Activated naive CD4-positive, alpha-beta T cell treated with anti-CD3 and anti-CD28 coated beads, Interleukin-2, amount 10 ng/mL, durations not matched to agents 7 days and 5 days (primary cell): ENCODE results near the gene PPARG.
"Not testable (repeated sequence)": the region's sequence is repeated elsewhere in the genome, so short reads cannot be mapped to it uniquely, and the experiment has no call there.

ENCODE experiments used
- CTCF ChIA-PET: fragments of 350-600 bp; sonication (Branson Sonifier 250); formaldehyde crosslinking; loops from one replicate; lab custom pipeline; 2021; ENCODE audit warnings: antibody characterized with exemption; lab: Charles Lee
- DNase-seq: peaks from one replicate; pipeline ENCODE4 v3.0.0-alpha.2; 2020
- H3K27ac Mint-ChIP-seq: one replicate; pipeline ENCODE4 v1.8.0; 2021; ENCODE audit warnings: mild to moderate bottlenecking, moderate library complexity, mixed read lengths
- H3K27me3 Mint-ChIP-seq: one replicate; pipeline ENCODE4 v1.8.0; 2021; ENCODE audit warnings: mild to moderate bottlenecking, mixed read lengths
- H3K36me3 Mint-ChIP-seq: one replicate; pipeline ENCODE4 v1.8.0; 2021; ENCODE audit warnings: mixed read lengths
- H3K4me1 Mint-ChIP-seq: one replicate; pipeline ENCODE4 v1.8.0; 2021; ENCODE audit warnings: mixed read lengths
- H3K4me3 Mint-ChIP-seq: one replicate; pipeline ENCODE4 v1.8.0; 2021; ENCODE audit warnings: mild to moderate bottlenecking, moderate library complexity, mixed read lengths
- H3K9me3 Mint-ChIP-seq: one replicate; pipeline ENCODE4 v1.8.0; 2021; ENCODE audit warnings: mixed read lengths

PPARG gene

DNA sequence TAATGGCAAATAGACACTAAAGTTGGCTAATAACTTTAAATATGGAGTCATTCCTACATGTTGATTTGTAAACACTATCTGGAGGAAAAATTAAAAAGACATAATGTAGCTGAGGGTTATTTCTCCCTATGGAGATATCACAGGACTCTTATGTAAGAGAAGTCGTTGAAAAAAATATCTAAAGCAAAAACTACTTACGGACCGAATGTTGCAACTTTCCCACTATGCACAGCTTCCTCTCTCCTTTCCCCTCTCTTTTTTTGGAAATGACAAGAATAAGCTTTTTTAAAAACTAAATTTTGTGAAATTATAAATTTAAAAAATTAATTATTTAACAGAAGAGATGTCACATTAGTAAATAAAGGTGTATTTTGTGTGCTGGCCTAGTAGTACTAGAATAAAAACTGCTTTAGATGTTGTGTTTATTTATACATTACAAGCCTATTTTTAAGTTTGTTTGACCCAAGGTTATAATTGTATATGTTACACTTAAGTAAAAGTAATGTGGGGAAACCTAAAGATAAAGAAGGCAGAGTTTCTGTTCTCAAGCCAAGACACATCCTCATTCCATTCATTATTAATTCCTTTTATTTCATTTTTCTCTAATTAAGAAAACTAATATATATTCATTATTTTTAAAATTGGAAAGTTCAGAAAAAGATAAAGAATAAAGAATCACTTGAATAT lies 20.7 kb upstream of the PPARG start:
- DNase-seq = no peak
- H3K27ac Mint-ChIP-seq = no peak overlapping the region
- no peaks in the 10 kb centered on the region for H3K36me3 Mint-ChIP-seq
- no peaks in the 10 kb centered on the region for H3K4me1 Mint-ChIP-seq
- peaks cover 18% of the 10 kb centered on the region for H3K27me3 Mint-ChIP-seq
- CTCF ChIA-PET = no interaction called here
- no peak overlapping the region for H3K4me3 Mint-ChIP-seq
- H3K9me3 Mint-ChIP-seq = no peaks in the 10 kb centered on the region

DNA sequence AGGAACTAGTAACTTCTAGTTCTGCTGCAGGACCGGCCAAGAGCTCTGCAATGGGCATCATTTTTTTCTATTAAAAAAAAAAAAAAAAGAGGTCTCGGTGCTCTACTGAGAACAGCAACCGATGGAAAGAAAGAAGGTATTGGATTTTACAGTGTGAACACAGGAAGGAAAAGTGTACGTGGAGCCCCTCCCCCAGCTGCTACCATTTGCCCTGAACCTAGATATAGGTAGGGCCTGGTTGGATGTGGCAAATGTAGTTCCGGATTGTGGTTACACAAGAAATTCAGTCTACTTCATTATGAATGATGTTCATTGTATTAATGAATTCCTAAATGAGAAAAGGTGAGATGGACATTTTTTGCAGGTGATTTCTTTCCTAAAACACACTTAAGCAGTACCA lies 17.9 kb upstream of the PPARG start:
- CTCF ChIA-PET = no interaction called here
- Mint-ChIP-seq H3K27ac (no peak overlapping the region), H3K4me1 (no peaks in the 10 kb centered on the region), H3K36me3 (no peaks in the 10 kb centered on the region), H3K4me3 (no peak overlapping the region), H3K9me3 (no peaks in the 10 kb centered on the region), H3K27me3 (peaks cover 16% of the 10 kb centered on the region)
- no peak for DNase-seq

DNA sequence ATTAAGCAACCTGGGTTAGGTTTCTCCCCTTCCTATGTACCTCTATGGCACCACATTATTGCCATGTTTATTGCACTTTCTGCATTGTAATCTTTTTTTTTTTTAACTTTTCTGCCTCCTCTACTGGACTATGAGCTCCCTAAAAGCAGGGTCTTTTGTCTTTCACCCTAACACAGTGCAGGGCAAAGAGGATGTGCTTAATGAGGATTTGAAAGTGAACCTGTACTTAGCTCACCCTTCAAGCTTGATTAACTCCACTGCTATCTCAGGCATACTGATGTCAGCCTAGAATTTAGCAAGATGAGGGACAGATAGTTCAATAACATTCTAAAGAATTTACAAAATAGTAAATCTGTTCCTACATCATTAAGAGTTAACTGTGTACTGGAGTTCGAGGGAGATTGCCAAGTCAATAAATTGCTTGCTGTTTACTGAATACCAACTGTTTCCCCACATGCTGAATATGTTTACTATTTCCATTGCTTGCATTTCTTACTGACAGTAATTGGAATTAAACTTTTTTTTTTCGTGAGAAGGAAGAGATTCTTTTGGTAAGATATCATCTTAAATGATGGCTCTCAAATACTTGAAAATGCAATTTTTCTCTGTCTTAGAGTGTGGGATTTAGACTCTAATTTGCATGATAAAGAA lies 15.7 kb upstream of the PPARG start:
- H3K27ac Mint-ChIP-seq = no peak overlapping the region
- H3K4me1 Mint-ChIP-seq = no peaks in the 10 kb centered on the region
- no peak overlapping the region for H3K4me3 Mint-ChIP-seq
- H3K36me3 Mint-ChIP-seq = no peaks in the 10 kb centered on the region
- peaks cover 18% of the 10 kb centered on the region for H3K27me3 Mint-ChIP-seq
- CTCF ChIA-PET = no interaction called here
- no peak for DNase-seq
- H3K9me3 Mint-ChIP-seq = no peaks in the 10 kb centered on the region

GRCh38 chr3:12275974-12276650 lies 12.8 kb upstream of the PPARG start:
- Mint-ChIP-seq H3K36me3 (no peaks in the 10 kb centered on the region), H3K9me3 (no peaks in the 10 kb centered on the region), H3K27me3 (peaks cover 21% of the 10 kb centered on the region), H3K27ac (no peak overlapping the region), H3K4me3 (no peak overlapping the region), H3K4me1 (no peaks in the 10 kb centered on the region)
- no peak for DNase-seq
- CTCF ChIA-PET = no interaction called here

- H3K4me1 Mint-ChIP-seq, DNase-seq, CTCF ChIA-PET, H3K27ac Mint-ChIP-seq, H3K9me3 Mint-ChIP-seq, H3K36me3 Mint-ChIP-seq, H3K4me3 Mint-ChIP-seq: not testable (repeated sequence)
- H3K27me3 Mint-ChIP-seq = peaks cover 14% of the 10 kb centered on the region
Observed at GRCh38 chr3:12276827-12277226, 12.0 kb upstream of the PPARG start.

DNA sequence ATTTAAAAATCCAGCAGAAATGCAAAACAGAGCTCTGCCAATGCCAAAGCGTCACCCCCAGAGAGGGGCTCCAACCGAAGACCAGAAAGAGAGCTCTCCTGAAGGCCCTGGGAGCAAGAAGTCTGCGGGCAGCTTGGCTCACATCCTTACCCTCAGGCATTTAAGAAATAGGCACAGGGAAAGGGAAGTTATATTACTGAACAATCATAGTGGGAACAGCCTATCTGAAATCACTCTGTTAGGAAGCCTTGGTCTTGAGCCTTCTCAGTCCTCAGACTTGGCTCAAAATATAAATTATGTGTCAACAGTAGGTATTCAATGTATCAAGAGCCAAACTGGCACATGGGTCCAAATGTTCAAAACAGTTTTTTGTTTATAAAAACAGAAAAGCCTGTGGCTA lies 10.3 kb upstream of the PPARG start:
- Mint-ChIP-seq H3K4me3 (no peak overlapping the region), H3K27me3 (peaks cover 13% of the 10 kb centered on the region), H3K4me1 (no peaks in the 10 kb centered on the region), H3K9me3 (no peaks in the 10 kb centered on the region), H3K27ac (no peak overlapping the region), H3K36me3 (no peaks in the 10 kb centered on the region)
- CTCF ChIA-PET = no interaction called here
- no peak for DNase-seq

DNA sequence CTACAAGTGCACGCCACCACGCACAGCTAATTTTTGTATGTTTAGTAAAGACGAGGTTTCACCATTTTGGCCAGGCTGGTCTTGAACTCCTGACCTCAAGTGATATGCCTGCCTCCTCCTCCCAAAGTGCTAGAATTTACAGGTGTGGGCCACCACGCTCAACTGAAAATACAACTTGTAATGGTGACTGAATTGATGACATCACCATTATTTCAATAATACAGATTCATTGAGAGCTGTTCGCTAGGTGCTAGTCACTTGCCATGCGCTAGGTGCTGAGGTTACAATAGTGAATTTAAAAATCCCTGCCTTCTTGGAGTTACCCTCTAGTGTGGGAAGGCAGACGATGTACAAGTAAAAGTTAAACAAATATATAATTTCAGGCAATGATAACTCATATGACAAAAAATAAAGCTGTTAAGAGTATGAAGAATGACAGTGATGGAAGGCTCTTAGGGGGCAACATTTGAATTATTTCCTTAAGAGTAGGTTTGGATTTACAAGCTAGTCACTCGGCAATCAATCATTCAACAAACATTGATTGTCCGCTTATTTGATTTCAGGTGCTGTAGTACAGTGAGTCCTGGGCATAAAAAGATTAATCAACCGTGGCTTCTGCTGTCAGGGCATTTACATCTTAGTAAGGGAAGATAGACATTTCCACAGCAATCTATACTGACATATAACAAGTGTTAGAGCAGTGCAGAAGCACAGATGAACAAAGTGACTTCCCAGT lies 9.1 kb upstream of the PPARG start:
- DNase-seq = no peak
- H3K9me3 Mint-ChIP-seq = no peaks in the 10 kb centered on the region
- no peak overlapping the region for H3K4me3 Mint-ChIP-seq
- H3K27ac Mint-ChIP-seq = no peak overlapping the region
- peaks cover 14% of the 10 kb centered on the region for H3K27me3 Mint-ChIP-seq
- CTCF ChIA-PET = no interaction called here
- H3K36me3 Mint-ChIP-seq = no peaks in the 10 kb centered on the region
- H3K4me1 Mint-ChIP-seq = no peaks in the 10 kb centered on the region

DNA sequence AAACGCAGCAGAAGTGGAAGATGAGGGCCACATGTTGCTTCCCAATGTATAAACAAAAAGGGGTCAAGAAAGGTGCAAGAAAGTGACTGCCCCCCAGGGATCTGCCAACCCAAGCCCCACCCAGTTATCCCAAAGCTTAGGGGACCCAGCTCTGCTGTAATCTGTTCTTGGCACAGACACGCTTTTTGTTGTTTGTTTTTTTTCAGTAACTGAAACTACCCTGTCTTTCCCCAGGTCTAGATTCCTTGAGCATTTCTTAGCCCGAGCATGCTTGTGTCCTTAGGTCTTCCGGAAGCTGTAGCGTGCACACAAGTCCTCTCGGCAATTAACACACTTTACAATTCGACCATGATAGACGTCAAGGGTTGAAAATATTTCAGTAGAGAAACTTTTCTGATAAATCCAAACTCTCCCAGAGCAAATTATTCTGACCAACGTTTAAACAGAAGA lies 8.5 kb upstream of the PPARG start:
- CTCF ChIA-PET = no interaction called here
- no peaks in the 10 kb centered on the region for H3K4me1 Mint-ChIP-seq
- H3K9me3 Mint-ChIP-seq = no peaks in the 10 kb centered on the region
- H3K4me3 Mint-ChIP-seq = no peak overlapping the region
- H3K27ac Mint-ChIP-seq = no peak overlapping the region
- H3K27me3 Mint-ChIP-seq = peaks cover 20% of the 10 kb centered on the region
- DNase-seq = no peak
- H3K36me3 Mint-ChIP-seq = no peaks in the 10 kb centered on the region

DNA sequence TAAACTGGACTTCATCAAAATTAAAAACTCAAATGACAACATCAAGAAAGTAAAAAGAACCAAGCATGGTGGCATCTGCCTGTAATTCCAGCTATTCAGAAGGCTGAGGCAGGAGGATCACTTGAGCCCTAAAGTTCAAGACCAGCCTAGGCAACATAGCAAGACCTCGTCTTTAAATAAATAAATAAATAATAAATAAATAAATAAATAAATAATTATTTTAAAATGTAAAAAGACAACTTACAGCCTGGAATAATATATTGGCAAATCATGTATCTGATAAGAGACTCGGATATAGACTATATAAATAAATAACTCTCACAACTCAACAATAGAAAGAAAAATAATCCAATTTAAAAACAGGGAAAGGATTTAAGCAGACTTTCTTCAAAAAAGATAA lies 4.3 kb upstream of the PPARG start:
- no peaks in the 10 kb centered on the region for H3K9me3 Mint-ChIP-seq
- CTCF ChIA-PET = no interaction called here
- H3K36me3 Mint-ChIP-seq = no peaks in the 10 kb centered on the region
- H3K4me1 Mint-ChIP-seq = peaks cover 4% of the 10 kb centered on the region
- H3K27me3 Mint-ChIP-seq = peaks cover 50% of the 10 kb centered on the region
- no peak for DNase-seq
- no peak overlapping the region for H3K4me3 Mint-ChIP-seq
- H3K27ac Mint-ChIP-seq = no peak overlapping the region

GRCh38 chr3:12285003-12285555 lies 3.8 kb upstream of the PPARG start:
- no peak for DNase-seq
- no peaks in the 10 kb centered on the region for H3K36me3 Mint-ChIP-seq
- no peak overlapping the region for H3K27ac Mint-ChIP-seq
- CTCF ChIA-PET = no interaction called here
- peaks cover 4% of the 10 kb centered on the region for H3K4me1 Mint-ChIP-seq
- H3K4me3 Mint-ChIP-seq = no peak overlapping the region
- peaks cover 52% of the 10 kb centered on the region for H3K27me3 Mint-ChIP-seq
- H3K9me3 Mint-ChIP-seq = no peaks in the 10 kb centered on the region

DNA sequence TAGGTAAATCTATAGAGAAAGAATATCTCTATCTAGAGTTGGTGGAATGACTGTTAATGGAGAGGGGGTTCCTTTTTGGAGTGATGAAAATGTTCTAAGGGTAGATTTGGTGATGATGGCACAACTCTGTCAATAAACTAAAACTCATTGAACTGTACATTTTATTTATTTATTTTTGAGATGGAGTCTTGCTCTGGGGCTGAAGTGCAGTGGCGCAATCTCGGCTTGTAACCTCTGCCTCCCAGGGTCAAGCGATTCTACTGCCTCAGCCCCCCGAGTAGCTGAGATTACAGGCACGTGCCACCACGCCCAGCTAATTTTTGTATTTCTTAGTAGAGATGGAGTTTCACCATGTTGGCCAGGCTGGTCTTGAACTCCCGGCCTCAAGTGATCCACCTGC lies 3.1 kb upstream of the PPARG start:
- H3K36me3 Mint-ChIP-seq, H3K4me3 Mint-ChIP-seq, H3K27ac Mint-ChIP-seq, H3K4me1 Mint-ChIP-seq, H3K9me3 Mint-ChIP-seq, DNase-seq: not testable (repeated sequence)
- H3K27me3 Mint-ChIP-seq = peaks cover 52% of the 10 kb centered on the region
- CTCF ChIA-PET = interaction anchor here (0.7 kb wide), 1 partner anchor 90 kb away, joined by 3 read pairs; no protein-coding TSS in a partner anchor

- Mint-ChIP-seq H3K27me3 (peaks cover 57% of the 10 kb centered on the region), H3K27ac (no peak overlapping the region), H3K36me3 (no peaks in the 10 kb centered on the region), H3K9me3 (no peaks in the 10 kb centered on the region), H3K4me1 (peaks cover 4% of the 10 kb centered on the region), H3K4me3 (no peak overlapping the region)
- no peak for DNase-seq
- CTCF ChIA-PET = no interaction called here
Observed at GRCh38 chr3:12286504-12286903, 2.4 kb upstream of the PPARG start.

GRCh38 chr3:12286927-12287726 lies 1.7 kb upstream of the PPARG start:
- no peaks in the 10 kb centered on the region for H3K9me3 Mint-ChIP-seq
- no peak overlapping the region for H3K27ac Mint-ChIP-seq
- no peak overlapping the region for H3K4me3 Mint-ChIP-seq
- H3K27me3 Mint-ChIP-seq = peaks cover 57% of the 10 kb centered on the region
- H3K36me3 Mint-ChIP-seq = no peaks in the 10 kb centered on the region
- CTCF ChIA-PET = no interaction called here
- DNase-seq = no peak
- peaks cover 4% of the 10 kb centered on the region for H3K4me1 Mint-ChIP-seq
